ENCODE results near the gene ZCCHC24. TPM values are rescaled to one million over a fixed set of nuclear protein-coding genes. Genes with fewer than 3 reads are reported as not detected.
"Not testable (repeated sequence)": the region's sequence is repeated elsewhere in the genome, so short reads cannot be mapped to it uniquely, and the experiment has no call there.

ZCCHC24 gene
- total and polyA plus RNA-seq, 2 of the 8 experiments (the other 6 are each of a cell fraction or from before 2014, with no cell fraction given), result 3.9 to 6.9 TPM

GRCh38 chr10:79447249-79447648 lies 1.8 kb upstream of the ZCCHC24 start:
- Histone ChIP-seq H3K27me3 (replicated peaks in 1 of 4; ENCODE audit: control insufficient read depth in 3 of 4, extremely low read depth in 1 of 4, insufficient read depth in 3 of 4, low read length in 3 of 4) (peaks cover 0 to 44% (median 30%) of the 10 kb centered on the region in 4 experiments; a peak in 6 of 7 replicates), H3K4me2 (ENCODE audit: insufficient read depth in 1 of 2, low read depth in 2 of 2, low read length in 2 of 2) (peak overlapping the region in 1 of 2 experiments; percentile 83; a peak in 1 of 4 replicates), H3K4me1 (replicated peaks in 1 of 4; ENCODE audit: control insufficient read depth in 3 of 4, insufficient read depth in 4 of 4, low read length in 3 of 4) (peaks cover 6 to 21% (median 10%) of the 10 kb centered on the region in 4 experiments; a peak in 5 of 7 replicates), H3K23me2 (ENCODE audit: low read depth, low read length) (peaks cover 20% of the 10 kb centered on the region)
- H4K20me1 ChIP-seq (replicated peaks in 1 of 2; ENCODE audit: control insufficient read depth in 1 of 2, insufficient read depth in 2 of 2, low read length in 2 of 2); H4K5ac ChIP-seq (ENCODE audit: insufficient read length, low read depth, low read length); H2BK120ac ChIP-seq (replicated peaks; ENCODE audit: low read depth, low read length); H3K9ac ChIP-seq (replicated peaks in 1 of 4; ENCODE audit: extremely low read depth in 1 of 4, low read depth in 3 of 4, low read length in 3 of 4); H3K4me3 ChIP-seq (ENCODE audit: extremely low read depth in 1 of 4, insufficient read depth in 2 of 4, low read depth in 3 of 4, low read length in 4 of 4); H3K36me3 ChIP-seq (ENCODE audit: control insufficient read depth in 2 of 4, insufficient read depth in 4 of 4, low read length in 3 of 4); H3K27ac ChIP-seq (ENCODE audit: low read depth, low read length); H2BK20ac ChIP-seq (ENCODE audit: low read length); H3K79me1 ChIP-seq (ENCODE audit: low read depth, low read length); H4K8ac ChIP-seq (ENCODE audit: extremely low read depth, insufficient read depth, low read length); H2BK15ac ChIP-seq (ENCODE audit: low read length); H3K79me2 ChIP-seq (ENCODE audit: control insufficient read depth in 1 of 2, insufficient read depth in 2 of 2, low read length in 2 of 2); FAIRE-seq; H2AFZ ChIP-seq (ENCODE audit: low read length); H3K23ac ChIP-seq (ENCODE audit: insufficient read length); H3K56ac ChIP-seq (replicated peaks; ENCODE audit: insufficient read length, low read depth, low read length); H3K4ac ChIP-seq (replicated peaks; ENCODE audit: insufficient read length, low read depth, low read length); H2AK5ac ChIP-seq (ENCODE audit: low read depth, low read length); H2BK12ac ChIP-seq (ENCODE audit: low read depth, low read length); H3K18ac ChIP-seq (ENCODE audit: extremely low read depth, low read length); H4K91ac ChIP-seq (replicated peaks; ENCODE audit: insufficient read length, low read length); H3K9me3 ChIP-seq (ENCODE audit: insufficient read depth in 2 of 2, low read depth in 1 of 2, low read length in 1 of 2); DNase-seq (ENCODE audit: low read depth in 1 of 2, low spot score in 2 of 2); POLR2A ChIA-PET (ENCODE audit: partially characterized antibody); H3K14ac ChIP-seq (ENCODE audit: insufficient read length); H2BK5ac ChIP-seq (ENCODE audit: low read depth, low read length): not testable (repeated sequence)
- CTCF ChIA-PET (ENCODE audit: partially characterized antibody), result interaction anchor here (0.6 to 3.3 kb wide), 5 partner anchors 9 to 704 kb away, joined by 3 to 14 read pairs (median 3); no protein-coding TSS in a partner anchor
- WGBS, 2 experiments (ENCODE audit: extremely low coverage in 1 of 2, insufficient coverage in 1 of 2, insufficient read length in 1 of 2, insufficient replicate concordance in 2 of 2, low coverage in 1 of 2, low lambda C conversion rate in 2 of 2, missing lambda C conversion rate in 1 of 2), result 87% methylated on average over 6 of the region's 6 CpGs; no CpG with 5 or more reads in 1 of the 2 experiments
